Suprapubic skin (tissue), 3 donors: ENCODE results near the gene ANXA3.

ENCODE experiments used
- CTCF ChIP-seq, 2 donors: fragments of 200-600 bp in 1 of 2; fragments of 450-650 bp in 1 of 2; sonication (generic) in 1 of 2; IDR thresholded peaks; one replicate each; pipeline ENCODE4 v1.5.1; 2016 to 2019; ENCODE audit warnings: antibody characterized with exemption in 2 of 2, mild to moderate bottlenecking in 1 of 2, moderate library complexity in 1 of 2
- POLR2AphosphoS5 ChIP-seq, 3 donors: sonication (generic); formaldehyde crosslinking; IDR thresholded peaks; one replicate each; pipeline ENCODE4 v1.6.1; 2017; ENCODE audit warnings: antibody characterized with exemption in 3 of 3

GRCh38 chr4:78622253-78622979, 70.8 kb downstream of the ANXA3 start:
- TF ChIP-seq CTCF (IDR thresholded peaks at IDR 0.05) (no peak), POLR2AphosphoS5 (IDR thresholded peaks at IDR 0.05) (no peak)
